ENCODE measurements around the gene MAD1L1.

Gene MAD1L1

DNA sequence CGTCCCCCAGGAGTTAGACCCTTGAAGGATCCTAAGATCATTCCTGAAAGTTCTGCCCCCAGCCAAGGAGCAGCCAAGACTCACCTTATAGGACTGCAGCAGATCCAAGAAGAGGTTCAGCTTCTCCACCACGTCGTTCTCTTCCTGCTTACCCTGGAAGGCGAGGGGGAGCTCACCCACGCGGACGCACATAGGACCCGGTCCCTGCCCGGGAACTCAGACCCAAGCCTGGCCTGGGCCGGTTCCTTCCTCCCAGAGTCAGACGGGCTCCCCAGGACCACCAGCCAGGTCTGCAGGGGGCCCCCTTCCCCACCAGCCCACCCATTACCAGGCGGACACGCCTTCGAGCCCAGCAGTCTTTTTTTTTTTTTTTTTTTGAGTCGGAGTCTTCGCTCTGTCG, 24.9 kb upstream of the MAD1L1 start:
- no peak for DNase-seq

DNA sequence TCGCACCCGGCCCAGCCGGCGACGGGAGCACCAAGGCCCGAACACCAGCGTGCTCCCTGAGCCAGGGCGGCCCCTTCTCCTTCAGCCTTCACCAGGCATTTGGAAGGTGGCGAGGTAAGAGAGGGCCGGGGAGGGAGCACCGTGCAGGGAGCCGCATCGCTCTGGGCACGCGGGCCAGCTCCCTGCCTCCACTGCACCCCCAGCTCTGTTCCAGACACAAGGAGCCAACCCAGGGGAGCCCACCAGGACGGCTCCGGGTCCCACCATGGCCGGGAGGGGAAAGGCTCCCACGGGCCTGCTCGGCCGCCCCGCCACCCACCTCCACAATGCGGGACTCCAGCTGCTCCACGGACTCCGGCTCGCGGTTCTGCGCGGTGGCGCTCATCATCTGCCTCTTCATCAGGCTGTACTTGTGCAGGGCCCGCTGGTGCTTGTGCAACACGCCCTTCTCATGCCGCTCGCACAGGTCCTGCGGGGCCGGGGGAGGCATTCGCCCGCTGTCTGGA, 24.4 kb upstream of the MAD1L1 start:
- DNase-seq = no peak

- no peak for DNase-seq
These were observed 23.7 kb upstream of the MAD1L1 start for GRCh38 chr7:2256306-2257045.

GRCh38 chr7:2255145-2256139, 22.7 kb upstream of the MAD1L1 start:
- DNase-seq = no peak

DNA sequence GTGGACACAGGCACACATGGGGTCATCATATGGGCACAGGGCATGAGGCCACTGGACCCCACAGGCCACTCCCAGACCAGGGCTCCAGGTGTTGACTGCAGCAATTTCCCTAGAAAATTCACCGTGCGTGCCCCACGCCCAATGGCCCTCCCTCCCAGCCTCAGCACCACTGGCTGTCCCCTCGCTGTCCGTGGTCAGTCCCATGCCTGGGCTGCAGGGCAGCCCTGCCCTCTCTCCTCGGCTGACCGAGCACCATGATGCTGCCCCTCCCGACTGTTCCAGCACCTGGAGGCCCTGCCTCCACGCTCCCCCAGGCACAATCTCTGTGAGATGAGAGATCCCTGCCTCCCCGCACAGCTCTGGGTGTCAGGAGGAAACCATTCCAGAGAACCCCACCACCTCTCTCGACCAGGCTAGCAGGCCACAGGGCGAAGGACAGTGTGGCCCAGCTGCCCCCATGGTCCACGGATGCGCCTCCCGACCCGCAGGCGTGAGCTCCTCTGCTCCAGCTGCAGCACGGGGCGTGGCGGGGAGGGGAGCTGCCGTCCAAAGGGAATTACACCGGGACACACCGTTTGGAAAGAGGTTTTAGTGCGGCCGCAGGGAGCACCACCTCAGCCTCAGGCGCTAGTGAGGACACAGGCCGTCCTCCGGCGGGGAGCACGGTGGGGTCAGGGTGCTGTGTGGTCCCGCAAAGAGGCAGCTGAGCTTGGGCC, 21.8 kb upstream of the MAD1L1 start:
- DNase-seq = no peak

DNA sequence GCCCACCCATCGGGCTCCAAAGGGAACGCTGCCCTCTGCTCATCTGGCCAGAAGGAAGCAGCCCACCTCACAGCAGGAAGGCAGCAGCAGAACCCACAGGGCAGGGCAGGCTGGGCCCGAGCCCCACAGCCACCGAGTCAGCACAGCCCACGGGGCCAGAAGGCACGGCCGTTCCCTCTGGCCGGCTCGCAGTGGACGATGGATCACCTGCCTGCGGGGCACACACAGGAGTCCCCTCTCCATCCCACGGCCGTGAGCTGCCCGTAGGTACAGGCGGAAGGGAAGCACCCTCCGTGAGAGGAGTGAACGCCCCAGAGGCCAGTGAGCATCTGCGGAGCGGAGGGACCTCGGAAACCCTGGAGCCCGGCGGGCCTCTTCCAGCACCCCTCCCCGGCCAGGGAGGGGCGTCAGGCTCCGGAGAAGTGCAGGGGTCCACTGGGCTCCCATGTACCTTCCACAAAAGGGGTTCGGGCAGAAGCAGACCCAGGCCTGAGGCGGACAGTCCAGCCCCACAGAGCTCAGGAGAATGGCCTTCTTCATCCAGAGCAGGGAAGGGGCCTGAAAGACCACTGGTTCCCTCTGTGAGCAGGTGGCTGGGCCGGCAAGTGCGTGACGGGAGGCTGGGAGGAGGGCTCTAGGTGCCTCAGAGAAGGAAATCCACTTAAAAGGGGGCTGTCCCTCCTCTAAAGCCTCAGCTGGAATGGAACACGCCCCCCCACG, 20.9 kb upstream of the MAD1L1 start:
- no peak for DNase-seq

GRCh38 chr7:2253021-2253420, 20.3 kb upstream of the MAD1L1 start:
- no peak for DNase-seq

GRCh38 chr7:2251841-2252771, 19.4 kb upstream of the MAD1L1 start:
- peak; percentile 39 for DNase-seq

GRCh38 chr7:2251381-2251780, 18.6 kb upstream of the MAD1L1 start:
- DNase-seq = no peak

DNA sequence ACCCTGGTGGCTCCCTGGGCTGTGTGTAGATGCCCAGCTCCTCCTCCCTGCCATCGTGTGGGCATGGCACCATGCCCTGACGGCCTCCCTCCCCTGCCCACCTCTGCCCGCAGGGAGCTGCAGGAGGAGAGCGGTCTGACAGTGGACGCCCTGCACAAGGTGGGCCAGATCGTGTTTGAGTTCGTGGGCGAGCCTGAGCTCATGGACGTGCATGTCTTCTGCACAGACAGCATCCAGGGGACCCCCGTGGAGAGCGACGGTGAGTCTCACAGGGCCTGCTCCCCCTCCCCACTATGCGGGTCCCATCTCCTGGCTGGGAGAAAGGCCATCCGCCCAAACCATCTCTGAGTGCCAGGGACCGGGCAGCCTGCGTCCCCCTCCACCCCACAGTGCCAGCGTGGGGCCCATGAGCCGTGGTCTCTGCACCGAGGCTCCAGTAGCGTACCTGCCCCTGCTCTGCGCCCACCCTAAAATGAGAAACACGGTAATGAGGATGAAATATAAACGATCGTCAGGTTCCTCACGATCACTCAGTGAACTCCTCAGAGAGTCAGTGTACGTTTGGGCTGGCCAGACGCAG, 17.1 kb upstream of the MAD1L1 start:
- no peak for DNase-seq

DNA sequence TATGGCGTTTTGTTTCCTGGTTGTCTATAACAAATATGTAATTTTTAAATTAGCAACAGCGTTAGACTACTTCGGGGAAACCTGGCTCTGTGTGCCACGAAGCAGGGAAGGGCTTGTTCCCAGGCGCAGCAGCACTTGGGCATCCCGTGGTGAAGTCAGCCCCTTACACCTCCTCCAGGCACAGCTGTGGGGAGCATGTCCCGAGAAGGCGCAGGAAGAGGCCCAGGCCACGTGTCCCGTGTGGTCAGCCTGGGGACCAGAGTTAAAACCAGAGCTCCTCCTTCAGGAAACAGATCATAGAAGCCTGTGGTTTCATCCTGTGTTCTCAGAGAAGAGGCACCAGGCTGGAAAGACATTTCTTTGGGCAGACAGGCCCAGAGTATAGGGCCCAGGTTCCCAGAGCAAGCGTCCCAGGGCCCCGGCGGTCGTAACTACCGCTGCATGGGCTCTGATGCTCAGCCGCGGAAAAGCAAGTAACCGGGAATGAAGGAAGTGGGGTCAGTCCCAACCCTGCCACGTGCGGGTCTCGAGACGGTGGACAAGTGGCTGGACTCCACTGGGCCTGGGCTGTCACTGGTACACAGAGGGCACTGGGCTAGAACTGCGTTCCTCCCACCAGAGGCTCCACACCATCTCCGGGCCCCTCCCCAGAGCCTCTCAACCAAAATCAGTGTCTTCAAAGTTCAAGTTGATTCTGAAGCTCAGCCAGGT, 16.4 kb upstream of the MAD1L1 start:
- DNase-seq = peak; percentile 97

DNA sequence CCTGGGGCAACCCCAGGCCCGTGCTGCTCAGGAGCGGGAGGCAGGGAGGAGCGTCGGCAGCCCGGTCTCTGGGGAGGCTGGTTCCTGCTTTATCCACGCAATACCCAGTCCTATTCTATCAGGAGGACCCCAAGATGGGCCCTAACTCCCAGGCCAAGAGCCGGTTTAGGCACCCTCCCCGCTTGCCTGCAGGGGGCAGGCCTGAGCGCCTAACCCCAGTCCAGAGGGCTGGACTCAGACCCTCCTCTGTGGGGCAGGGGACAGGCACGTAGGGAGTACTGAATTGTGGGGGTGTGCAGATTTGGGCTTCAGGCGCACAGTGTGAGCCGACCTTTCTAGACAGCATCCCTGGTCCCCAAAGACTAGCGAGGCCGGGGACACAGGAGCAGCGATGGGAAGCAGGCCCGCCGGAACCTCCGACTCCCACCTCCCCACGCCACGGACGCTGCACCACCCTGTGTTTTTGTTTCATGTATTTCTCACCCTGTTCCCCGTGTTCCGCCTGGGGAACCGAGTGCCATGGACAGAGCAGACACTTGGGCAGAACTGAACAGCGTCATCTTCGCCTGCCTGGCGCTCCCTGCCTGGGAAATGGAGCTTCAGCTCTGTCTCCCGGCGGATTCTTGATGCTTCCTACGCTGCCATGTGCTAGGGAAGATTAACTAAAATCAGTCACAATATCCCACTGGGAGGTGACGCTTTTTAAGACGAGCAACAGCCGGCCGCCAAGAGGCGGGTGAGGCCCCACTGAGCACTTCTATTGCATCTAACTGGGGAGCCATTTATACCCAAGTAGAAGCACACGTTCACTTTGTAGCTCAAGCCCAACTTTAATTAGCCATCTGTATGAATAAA, 14.6 kb upstream of the MAD1L1 start:
- DNase-seq = no peak

DNA sequence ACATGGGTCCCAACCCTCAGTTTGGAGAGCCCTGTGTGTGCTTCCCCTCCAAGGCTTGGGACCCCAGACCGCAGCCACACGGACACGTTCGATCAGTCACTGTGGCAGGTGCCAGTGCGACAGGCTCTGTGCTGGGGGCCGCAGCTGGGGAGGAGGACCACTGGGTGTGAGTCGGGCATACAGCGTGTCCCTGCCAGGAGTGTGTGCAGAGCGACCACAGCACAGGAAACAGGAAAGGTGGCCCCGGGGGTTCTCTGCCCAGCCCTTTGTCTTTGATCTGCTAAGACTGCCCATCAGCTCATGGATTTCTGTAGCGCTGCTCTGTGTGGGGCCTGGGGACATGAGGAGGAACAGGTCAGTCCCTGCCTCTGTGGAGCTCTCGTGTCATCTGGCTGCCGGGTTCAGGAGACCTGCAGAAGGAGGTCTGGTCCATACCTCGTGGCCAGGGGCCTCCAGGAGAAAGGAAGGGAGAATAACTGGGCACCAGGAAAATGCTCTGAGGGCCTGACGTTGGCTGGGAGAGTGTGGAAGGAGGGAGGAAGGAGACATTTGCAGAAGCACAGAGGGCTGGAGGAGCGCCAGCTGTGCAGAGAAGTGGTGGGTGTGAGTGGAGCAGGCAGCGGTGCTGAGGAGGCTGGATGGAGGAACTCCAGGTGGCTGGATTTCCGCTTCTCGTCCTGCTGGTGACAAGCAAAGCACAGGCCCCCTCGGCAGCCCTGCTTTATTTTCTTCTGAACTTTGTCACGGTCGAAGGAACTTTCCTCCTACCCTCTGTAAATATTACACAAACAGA, 13.3 kb upstream of the MAD1L1 start:
- DNase-seq = peak; percentile 73

DNA sequence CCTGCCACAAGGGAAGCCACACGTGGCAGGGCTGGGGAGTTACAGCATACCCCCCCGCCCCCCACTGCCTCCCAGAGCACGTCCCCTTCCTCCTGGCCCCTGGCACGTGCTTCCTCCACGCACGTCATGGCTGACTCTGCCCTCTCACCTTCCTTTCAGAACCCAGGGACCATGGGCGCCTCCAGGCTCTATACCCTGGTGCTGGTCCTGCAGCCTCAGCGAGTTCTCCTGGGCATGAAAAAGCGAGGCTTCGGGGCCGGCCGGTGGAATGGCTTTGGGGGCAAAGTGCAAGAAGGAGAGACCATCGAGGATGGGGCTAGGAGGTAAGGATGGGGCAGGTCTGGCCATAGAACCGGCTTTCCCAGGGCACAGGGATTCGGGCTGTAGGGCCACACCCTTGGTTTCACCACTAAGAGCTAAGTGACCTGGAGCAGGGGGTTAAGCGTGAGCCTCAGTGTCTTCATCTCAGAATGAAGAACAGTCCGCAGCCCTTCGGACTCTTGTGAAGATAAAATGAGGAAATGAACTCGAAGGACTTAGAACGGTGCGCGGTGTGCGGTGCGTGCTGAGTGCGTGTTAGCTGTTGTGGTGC, 11.8 kb upstream of the MAD1L1 start:
- DNase-seq = no peak

DNA sequence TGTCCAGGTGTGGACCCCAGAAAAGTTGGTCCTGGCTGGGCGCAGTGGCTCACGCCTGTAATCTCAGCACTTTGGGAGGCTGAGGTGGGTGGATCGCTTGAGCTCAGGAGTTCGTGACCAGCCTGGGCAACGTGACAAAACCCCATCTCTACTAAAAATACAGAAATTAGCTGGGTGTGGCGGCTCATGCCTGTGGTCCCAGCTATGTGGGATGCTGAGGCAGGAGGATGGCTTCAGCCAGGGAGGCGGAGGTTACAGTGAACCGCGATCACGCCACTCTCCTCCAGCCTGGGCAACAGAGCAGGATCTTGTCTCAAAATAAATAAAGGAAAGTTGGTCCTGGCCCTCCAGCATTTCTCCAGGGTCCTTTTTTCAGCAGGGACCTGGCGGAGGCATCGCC, 10.7 kb upstream of the MAD1L1 start:
- no peak for DNase-seq

GRCh38 chr7:2242541-2243429, 10.0 kb upstream of the MAD1L1 start:
- peak; percentile 25 for DNase-seq
